Urinary bladder (tissue), 4 donors: ENCODE measurements around the gene TMEM135. TPM values are rescaled to one million over a fixed set of nuclear protein-coding genes. Genes with fewer than 3 reads are reported as not detected.
"Not testable (repeated sequence)": the region's sequence is repeated elsewhere in the genome, so short reads cannot be mapped to it uniquely, and the experiment has no call there.

Source experiments
- DNase-seq: peaks from one replicate; pipeline ENCODE4 v3.0.0-alpha.2; 2015; ENCODE audit errors: extremely low spot score
- H3K27ac ChIP-seq: one replicate; pipeline ENCODE4 v1.5.1; 2013; ENCODE audit warnings: low read depth, mild to moderate bottlenecking, moderate library complexity
- H3K36me3 ChIP-seq: one replicate; pipeline ENCODE4 v1.6.1; 2013; ENCODE audit warnings: mild to moderate bottlenecking, moderate library complexity; ENCODE audit not compliant: insufficient read depth
- H3K4me1 ChIP-seq: one replicate; pipeline ENCODE4 v1.6.1; 2013; ENCODE audit warnings: mild to moderate bottlenecking, moderate library complexity; ENCODE audit not compliant: insufficient read depth
- H3K4me3 ChIP-seq: one replicate; pipeline ENCODE4 v1.5.1; 2013; ENCODE audit warnings: low read depth, low read length
- WGBS: extraction: QIAGEN DNeasy Blood & Tissue Kit; methylation state at CpG from one replicate; pipeline ENCODE4 v1.1.7; 2013; 5-methylcytosine and 5-hydroxymethylcytosine counted together
- polyA plus RNA-seq: library from polyadenylated mRNA; stranded (reverse); fragments of 200-250 nt; gene quantifications from one replicate; pipeline ENCODE4 v1.2.3, GENCODE V29; 2013
- total RNA-seq: library from RNA; depleted of rRNA; stranded (reverse); fragments of >200 nt; gene quantifications from one replicate; pipeline ENCODE4 v1.2.3, GENCODE V29; 2014
- donor health status: healthy with polysubstance abuse.
- donor health status: healthy.

Gene TMEM135
- total and polyA plus RNA-seq, 2 donors = 6.2 to 61.0 TPM

GRCh38 chr11:87187930-87188329 is 150.2 kb downstream of the TMEM135 start:
- no peak for DNase-seq
- Histone ChIP-seq H3K4me3 (no peak overlapping the region), H3K27ac (no peak overlapping the region), H3K36me3 (no peaks in the 10 kb centered on the region), H3K4me1 (no peaks in the 10 kb centered on the region)
- 90% methylated on average over 2 of the region's 2 CpGs for WGBS

DNA sequence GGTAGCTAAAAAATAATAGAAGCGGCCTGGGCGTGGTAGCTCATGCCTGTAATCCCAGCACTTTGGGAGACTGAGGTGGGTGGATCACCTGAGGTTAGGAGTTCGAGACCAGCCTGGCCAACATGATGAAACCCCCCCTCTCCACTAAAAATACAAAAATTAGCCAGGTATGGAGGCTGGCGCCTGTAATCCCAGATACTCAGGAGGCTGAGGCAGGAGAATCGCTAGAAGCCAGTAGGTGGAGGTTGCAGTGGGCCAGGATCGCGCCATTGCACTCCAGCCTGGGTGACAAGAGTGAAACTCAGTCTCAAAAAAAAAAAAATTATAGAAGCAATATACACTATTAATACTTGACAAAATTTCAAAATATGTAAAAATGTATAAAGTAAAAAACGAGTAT is 150.7 kb downstream of the TMEM135 start:
- not testable (repeated sequence) for H3K36me3 ChIP-seq, H3K27ac ChIP-seq, H3K4me3 ChIP-seq, H3K4me1 ChIP-seq, DNase-seq
- WGBS = 95% methylated on average over 8 of the region's 8 CpGs

- WGBS = 92% methylated on average over 3 of the region's 3 CpGs
- H3K4me1 ChIP-seq, H3K27ac ChIP-seq, H3K36me3 ChIP-seq, H3K4me3 ChIP-seq, DNase-seq: not testable (repeated sequence)
Observed at GRCh38 chr11:87188921-87189320, 151.2 kb downstream of the TMEM135 start.

GRCh38 chr11:87190071-87190470 is 152.3 kb downstream of the TMEM135 start:
- no peak overlapping the region for H3K27ac ChIP-seq
- no peaks in the 10 kb centered on the region for H3K4me1 ChIP-seq
- 51% methylated on average over 1 of the region's 1 CpG for WGBS

DNA sequence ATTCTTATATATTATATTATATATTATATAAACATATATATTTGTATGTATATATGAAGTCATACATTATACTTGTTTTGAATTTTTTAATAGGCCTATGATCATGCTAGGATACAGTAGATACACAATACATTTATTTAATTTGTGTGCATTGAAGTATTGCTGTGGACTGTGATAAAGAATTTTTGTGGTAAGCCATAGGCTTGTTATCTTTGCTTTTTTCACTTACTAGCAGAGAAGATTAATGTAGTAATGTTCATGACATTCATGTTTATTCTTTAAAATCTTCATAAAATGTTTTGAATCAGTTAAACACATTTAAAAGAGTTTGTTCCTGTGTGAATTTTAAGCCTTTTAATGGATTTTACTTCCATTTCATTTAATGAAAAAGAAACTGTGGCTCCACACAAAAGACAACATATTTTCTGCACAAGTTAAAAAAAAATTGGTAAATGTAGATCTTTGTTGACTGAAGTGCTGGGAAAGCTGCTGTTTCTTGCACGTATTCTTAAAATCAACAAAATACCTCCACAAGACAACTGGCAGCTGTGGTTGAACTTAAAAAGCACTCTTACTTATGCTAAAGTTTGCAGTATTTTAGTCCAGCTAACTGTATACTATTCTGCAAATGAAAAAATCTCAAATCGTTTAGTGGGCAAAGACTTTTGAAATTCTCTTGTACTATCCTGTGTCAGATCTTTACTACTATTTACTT is 156.2 kb downstream of the TMEM135 start:
- no peaks in the 10 kb centered on the region for H3K4me1 ChIP-seq
- DNase-seq = no peak
- H3K4me3 ChIP-seq = no peak overlapping the region
- 57% methylated on average over 2 of the region's 2 CpGs for WGBS
- no peaks in the 10 kb centered on the region for H3K36me3 ChIP-seq
- H3K27ac ChIP-seq = no peak overlapping the region

More at GRCh38 chr11:87190071-87190470, 152.3 kb downstream of the TMEM135 start:
- H3K36me3 ChIP-seq = no peaks in the 10 kb centered on the region
- DNase-seq = no peak
- H3K4me3 ChIP-seq = no peak overlapping the region

DNA sequence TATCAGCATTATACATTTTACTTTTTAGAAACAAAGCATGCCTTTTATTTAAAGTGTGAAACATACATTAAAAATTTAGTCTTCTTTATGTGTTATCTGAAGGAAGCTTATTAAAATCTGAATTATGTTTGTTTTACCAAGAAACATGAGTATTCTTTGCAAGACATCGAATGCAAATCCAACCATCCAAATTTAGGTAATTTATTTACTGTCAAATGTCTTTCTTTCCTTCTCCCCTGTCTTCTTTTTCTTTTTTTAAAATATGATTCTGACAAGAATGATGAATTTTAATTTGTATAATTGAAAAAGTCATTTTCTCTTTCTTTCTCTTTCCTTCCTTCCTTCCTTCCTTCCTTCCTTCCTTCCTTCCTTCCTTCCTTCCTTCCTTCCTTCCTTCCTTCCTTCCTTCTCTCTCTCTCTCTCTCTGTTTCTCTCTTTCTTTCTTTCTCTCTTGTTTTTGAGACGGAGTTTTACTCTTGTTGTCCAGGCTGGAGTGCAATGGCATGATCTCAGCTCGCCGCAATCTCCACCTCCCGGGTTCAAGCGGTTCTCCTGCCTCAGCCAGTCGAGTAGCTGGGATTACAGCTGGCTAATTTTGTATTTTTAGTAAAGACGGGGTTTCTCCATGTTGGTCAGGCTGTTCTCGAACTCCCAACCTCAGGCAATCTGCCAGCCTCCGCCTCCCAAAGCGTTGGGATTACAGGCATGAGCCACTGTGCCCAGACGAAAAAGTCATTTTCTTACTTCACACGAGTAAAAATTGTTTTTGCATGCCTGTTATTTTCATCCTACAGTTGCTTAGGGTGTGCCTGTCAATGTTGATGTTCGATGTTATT is 157.5 kb downstream of the TMEM135 start:
- no peak overlapping the region for H3K27ac ChIP-seq
- H3K4me1 ChIP-seq = no peaks in the 10 kb centered on the region
- DNase-seq = no peak
- WGBS = 88% methylated on average over 14 of the region's 14 CpGs
- H3K4me3 ChIP-seq = no peak overlapping the region
- no peaks in the 10 kb centered on the region for H3K36me3 ChIP-seq

DNA sequence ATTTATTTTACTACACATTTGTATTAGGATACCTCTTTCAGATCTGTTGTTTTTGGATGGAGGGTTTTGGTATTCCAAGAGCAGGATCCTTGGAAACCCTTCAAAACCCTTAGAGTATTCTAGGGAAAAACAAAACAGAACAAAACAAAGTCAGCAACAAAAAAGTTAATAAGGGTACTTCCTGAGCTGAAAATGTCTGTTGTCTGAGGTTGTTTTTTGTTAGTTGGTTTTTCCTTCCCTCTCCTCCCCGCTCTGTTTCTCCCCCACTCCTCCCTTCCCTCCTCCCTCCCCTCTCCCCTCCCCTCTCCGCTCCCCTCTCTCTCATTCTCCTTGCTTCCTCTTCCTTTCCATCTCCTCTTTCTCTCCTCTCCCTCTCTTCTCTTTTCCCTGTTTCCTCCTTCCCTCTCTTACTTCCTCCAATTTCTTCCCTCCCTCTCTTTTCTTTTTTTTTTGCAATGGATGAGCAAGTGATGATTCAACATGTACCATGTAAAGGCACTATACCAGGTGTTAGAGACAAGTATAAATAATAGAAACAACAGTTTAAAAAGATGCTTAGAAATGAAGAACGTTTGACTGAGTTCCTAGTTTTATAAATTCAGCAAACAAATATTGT is 160.6 kb downstream of the TMEM135 start:
- WGBS = 79% methylated on average over 3 of the region's 3 CpGs
- Histone ChIP-seq H3K4me3 (no peak overlapping the region), H3K4me1 (no peaks in the 10 kb centered on the region), H3K27ac (no peak overlapping the region), H3K36me3 (no peaks in the 10 kb centered on the region)
- DNase-seq = no peak

- DNase-seq = no peak
- H3K36me3 ChIP-seq = no peaks in the 10 kb centered on the region
- no peaks in the 10 kb centered on the region for H3K4me1 ChIP-seq
- H3K4me3 ChIP-seq = no peak overlapping the region
- H3K27ac ChIP-seq = no peak overlapping the region
- 91% methylated on average over 2 of the region's 2 CpGs for WGBS
Observed at GRCh38 chr11:87201376-87201775, 163.6 kb downstream of the TMEM135 start.

DNA sequence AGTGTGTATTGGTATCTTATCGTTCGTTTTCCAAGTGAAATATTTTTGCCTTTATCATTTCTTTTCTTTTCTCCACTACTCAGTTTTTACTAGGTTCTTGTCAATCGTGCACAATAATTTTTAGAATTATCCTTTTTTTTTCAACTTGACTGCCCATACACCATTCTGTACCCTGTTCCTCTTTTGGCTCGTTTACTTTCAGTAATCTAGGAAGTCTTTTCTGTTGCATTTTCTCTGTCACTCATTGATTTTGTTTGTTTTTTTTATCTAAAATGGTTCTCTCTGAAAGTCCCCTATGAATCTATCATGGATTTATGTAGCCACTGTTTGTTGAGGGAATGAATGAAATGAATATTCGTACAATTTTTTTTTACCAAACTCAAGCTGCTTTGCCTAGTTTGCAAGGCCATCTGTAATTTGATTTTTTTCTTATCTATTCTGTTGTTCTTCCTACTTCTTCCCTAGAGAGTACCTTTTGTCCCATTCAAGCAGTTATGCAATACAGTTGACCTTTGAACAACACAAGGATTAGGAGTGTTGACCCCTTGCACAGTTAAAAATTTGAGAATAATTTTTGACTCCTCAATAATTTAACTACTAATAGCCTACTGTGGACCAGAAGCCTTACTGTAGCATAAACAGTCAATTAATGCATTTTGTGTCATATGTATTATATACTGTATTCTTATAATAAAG is 166.3 kb downstream of the TMEM135 start:
- no peak overlapping the region for H3K4me3 ChIP-seq
- H3K4me1 ChIP-seq = no peaks in the 10 kb centered on the region
- no peaks in the 10 kb centered on the region for H3K36me3 ChIP-seq
- 93% methylated on average over 5 of the region's 5 CpGs for WGBS
- H3K27ac ChIP-seq = no peak overlapping the region
- DNase-seq = no peak

GRCh38 chr11:87212891-87213290 is 175.2 kb downstream of the TMEM135 start:
- H3K4me3 ChIP-seq = no peak overlapping the region
- no peak overlapping the region for H3K27ac ChIP-seq
- WGBS = 44% methylated on average over 1 of the region's 1 CpG
- no peaks in the 10 kb centered on the region for H3K4me1 ChIP-seq
- no peaks in the 10 kb centered on the region for H3K36me3 ChIP-seq
- DNase-seq = no peak

- DNase-seq = no peak
- WGBS = 81% methylated on average over 2 of the region's 2 CpGs
- no peaks in the 10 kb centered on the region for H3K4me1 ChIP-seq
- H3K36me3 ChIP-seq = no peaks in the 10 kb centered on the region
- H3K4me3 ChIP-seq = no peak overlapping the region
- no peak overlapping the region for H3K27ac ChIP-seq
Observed at GRCh38 chr11:87213444-87213843, 175.7 kb downstream of the TMEM135 start.

DNA sequence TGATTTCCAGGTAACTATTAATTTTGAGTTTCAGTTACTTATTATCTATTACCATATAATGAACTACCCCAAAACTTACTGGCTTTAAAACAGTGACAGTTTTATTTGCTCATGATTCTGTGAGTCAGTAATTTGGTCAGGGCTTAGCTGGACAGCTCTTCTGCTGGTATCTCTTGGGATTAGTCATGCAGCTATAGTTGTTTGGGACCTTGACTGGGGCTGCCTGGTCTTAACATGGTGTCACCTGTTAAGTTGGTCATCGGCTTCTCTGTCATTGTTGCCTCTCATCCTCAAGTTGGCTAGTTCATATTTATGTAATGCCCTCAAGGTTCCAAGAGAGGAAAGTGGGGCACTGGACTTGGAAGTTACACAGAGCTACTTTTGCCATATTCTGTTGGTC is 177.5 kb downstream of the TMEM135 start:
- no peak for DNase-seq
- 97% methylated on average over 1 of the region's 1 CpG for WGBS
- no peaks in the 10 kb centered on the region for H3K4me1 ChIP-seq

DNA sequence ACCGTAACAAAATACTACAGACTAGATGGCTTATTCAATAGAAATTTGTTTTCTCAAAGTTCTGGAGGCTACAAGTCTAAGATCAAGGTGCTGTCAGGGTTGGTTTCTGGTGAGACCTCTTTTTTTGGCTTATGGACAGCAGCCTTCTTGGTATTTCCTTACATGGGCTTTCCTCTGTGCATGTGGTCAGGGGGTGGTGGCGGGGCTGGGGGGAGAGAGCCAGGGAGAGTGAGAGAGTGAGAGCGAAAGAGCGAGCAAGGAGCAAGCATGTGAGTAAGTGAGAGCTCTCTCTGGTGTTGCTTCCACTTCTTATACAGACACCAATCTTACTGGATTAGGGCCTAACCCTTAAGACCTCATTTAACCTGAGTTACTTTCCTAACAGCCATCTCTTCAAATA is 181.5 kb downstream of the TMEM135 start:
- Histone ChIP-seq H3K4me3 (no peak overlapping the region), H3K4me1 (no peaks in the 10 kb centered on the region), H3K27ac (no peak overlapping the region), H3K36me3 (no peaks in the 10 kb centered on the region)
- 94% methylated on average over 4 of the region's 4 CpGs for WGBS
- DNase-seq = no peak

More for the DNA sequence above, 177.5 kb downstream of the TMEM135 start:
- H3K27ac ChIP-seq = no peak overlapping the region
- H3K4me3 ChIP-seq = no peak overlapping the region
- H3K36me3 ChIP-seq = no peaks in the 10 kb centered on the region
